GM12875 (cell line): Measurements from ENCODE around the gene PKP4.

Experiments
- H3K4me3 ChIP-seq: one replicate; pipeline ENCODE4 v1.5.1; 2011; ENCODE audit warnings: low read depth, low read length, control low read depth
- CTCF ChIP-seq: IDR thresholded peaks from 2 replicates; pipeline ENCODE4 v1.5.1; 2011; ENCODE audit warnings: low read depth, mild to moderate bottlenecking, control low read depth, inconsistent platforms, low read length, moderate library complexity, borderline replicate concordance; ENCODE audit not compliant: insufficient read depth

PKP4 gene

GRCh38 chr2:158645299-158645698 is 188.5 kb downstream of the PKP4 start:
- TF ChIP-seq CTCF: no peak
- H3K4me3 ChIP-seq: no peak overlapping the region

GRCh38 chr2:158647436-158648231 is 190.9 kb downstream of the PKP4 start:
- no peak for TF ChIP-seq CTCF
- H3K4me3 ChIP-seq: no peak overlapping the region

- no peak overlapping the region for H3K4me3 ChIP-seq
- no peak for TF ChIP-seq CTCF
These were observed 193.1 kb downstream of the PKP4 start for GRCh38 chr2:158649846-158650245.

- no peak for TF ChIP-seq CTCF
These were observed 194.1 kb downstream of the PKP4 start for GRCh38 chr2:158650646-158651357.

GRCh38 chr2:158651358-158652057 is 194.8 kb downstream of the PKP4 start:
- no peak for TF ChIP-seq CTCF

More at GRCh38 chr2:158650646-158651357, 194.1 kb downstream of the PKP4 start:
- no peak overlapping the region for H3K4me3 ChIP-seq

GRCh38 chr2:158655628-158656027 is 198.9 kb downstream of the PKP4 start:
- no peak for TF ChIP-seq CTCF

More at GRCh38 chr2:158651358-158652057, 194.8 kb downstream of the PKP4 start:
- no peak overlapping the region for H3K4me3 ChIP-seq

More at GRCh38 chr2:158655628-158656027, 198.9 kb downstream of the PKP4 start:
- H3K4me3 ChIP-seq: no peak overlapping the region
